HG03521 (cell line): Measurements from ENCODE around the gene CATSPER3.

Experiments used
- ATAC-seq: cut with Tn5 transposase; IDR thresholded peaks from one replicate; pipeline ENCODE4 v1.9.1; 2021; ENCODE audit warnings: mild to moderate bottlenecking, moderate library complexity; ENCODE audit not compliant: unreplicated experiment

Gene CATSPER3

GRCh38 chr5:134967607-134968006 lies at the start of gene CATSPER3:
TSS of gene CATSPER3 (plus strand) at chr5:134967907. CDS start at chr5:134967992, 85 bp downstream.
- ATAC-seq = no peak

- no peak for ATAC-seq
Measured at GRCh38 chr5:134918861-134919260, 48.8 kb upstream of the CATSPER3 start.

DNA sequence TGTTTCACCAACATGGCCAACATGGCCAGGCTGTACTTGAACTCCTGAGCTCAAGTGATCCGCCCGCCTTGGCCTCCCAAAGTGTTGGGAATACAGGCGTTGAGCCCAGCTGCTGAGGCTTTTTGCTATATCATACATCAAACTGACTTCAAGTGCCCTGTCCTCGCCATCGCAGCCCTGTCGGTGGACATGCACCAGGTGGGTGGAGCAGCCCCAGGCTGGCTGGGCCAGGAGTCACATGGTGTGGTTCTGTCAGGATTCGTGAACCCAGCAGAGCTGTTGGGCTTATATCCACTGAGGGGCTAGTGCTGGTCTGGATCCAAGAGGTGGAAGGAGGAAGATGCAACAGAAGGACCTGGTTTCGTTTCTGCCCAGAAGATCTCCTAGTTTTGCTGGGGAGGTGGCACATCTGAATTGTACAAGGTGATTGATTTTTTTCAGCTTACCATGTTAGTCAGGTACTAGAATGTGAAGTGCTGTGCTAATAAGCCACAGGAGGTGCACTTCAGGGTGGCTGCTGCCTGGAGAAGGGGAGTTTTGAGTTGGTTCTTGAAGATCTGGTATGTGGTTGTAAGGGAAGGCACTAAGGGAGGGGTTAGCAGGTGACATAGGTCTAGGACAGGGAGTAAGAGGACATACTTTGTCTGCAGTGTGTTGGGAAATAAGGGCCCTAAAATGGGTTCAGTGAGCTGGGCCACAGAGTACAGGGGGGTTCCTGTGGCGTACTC lies 46.7 kb upstream of the CATSPER3 start:
- ATAC-seq = no peak

DNA sequence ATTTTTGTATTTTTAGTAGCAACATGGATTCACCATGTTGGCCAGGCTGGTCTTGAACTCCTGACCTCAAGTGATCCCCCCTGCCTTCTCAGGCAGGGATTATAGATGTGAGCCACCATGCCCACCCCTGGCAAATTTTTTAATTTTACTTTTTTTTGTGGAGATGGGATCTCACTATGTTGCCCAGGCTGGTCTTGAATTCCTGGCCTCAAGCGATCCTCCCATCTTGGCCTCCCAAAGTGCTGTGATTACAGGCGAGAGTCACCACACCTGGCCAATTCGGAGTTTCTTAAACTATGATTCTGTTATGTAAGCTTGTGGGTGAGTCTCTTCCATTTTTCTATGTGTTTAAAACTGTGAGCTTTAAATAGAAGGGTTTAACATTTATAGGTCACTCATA lies 35.2 kb upstream of the CATSPER3 start:
- no peak for ATAC-seq

- no peak for ATAC-seq
Measured at GRCh38 chr5:134934202-134934601, 33.5 kb upstream of the CATSPER3 start.

DNA sequence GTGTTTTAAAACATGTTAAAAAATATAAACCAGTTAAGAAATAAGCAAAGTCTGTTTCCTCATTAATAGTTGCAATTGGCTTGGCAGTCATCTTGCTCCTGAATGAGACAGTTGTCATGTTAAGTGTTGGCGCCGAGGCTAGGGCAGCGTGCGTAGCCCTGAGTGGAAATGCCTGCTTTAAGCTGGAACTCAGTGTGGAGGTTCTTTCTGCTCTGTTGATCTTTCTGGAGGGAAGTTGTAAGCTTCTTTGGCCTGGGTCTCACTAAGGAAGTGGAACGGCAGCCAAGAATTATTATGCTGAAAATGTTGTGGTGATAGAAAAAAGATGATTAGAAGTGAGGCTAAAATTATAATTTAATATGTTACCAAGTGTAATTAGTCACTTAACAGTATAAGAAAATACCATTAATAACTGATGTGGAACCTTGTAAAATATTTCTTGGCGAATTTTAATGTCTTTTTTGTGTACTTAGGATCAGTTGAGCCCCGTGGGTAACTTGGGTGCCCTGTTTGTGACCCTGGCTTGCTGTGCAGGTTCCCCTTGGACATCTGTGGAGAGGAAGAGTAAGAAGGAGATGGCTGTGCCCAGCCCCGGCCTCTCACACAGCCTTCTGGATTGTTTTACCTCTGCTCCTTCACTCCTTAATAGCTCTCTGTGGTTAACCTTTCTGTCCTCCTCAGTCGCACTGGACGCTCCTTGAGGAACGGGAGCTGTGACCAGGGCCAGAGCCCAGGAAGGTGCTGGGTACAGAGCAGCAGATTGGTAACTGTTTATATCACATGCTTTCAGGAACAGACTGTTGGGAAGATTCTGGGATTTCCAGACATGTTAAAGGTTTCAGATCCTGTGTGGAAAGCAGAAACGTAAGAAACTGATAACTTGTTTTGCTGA lies 31.8 kb upstream of the CATSPER3 start:
- no peak for ATAC-seq

GRCh38 chr5:134937526-134937925 lies 30.2 kb upstream of the CATSPER3 start:
- ATAC-seq = no peak

GRCh38 chr5:134938030-134938429 lies 29.7 kb upstream of the CATSPER3 start:
- ATAC-seq = no peak

DNA sequence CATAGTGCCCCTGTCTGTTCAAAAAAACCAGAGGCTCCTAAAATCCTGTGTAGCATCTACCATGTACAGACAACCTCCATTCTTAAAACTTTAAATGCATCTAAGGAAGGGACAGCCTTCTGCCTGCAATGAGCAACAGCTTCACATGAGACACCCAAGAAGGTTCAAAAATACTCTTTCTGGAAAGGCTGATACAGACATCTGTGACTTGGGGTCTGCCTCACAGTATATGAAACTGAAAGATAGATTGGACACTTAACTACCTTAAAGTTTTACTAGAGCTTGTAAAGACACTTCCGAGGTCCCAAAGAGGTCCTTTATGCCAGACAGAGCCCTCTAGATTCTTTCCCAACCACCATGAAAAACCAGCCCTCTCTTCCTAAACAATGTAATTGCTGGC lies 28.2 kb upstream of the CATSPER3 start:
- ATAC-seq = no peak

GRCh38 chr5:134943547-134943946 lies 24.2 kb upstream of the CATSPER3 start:
- no peak for ATAC-seq

DNA sequence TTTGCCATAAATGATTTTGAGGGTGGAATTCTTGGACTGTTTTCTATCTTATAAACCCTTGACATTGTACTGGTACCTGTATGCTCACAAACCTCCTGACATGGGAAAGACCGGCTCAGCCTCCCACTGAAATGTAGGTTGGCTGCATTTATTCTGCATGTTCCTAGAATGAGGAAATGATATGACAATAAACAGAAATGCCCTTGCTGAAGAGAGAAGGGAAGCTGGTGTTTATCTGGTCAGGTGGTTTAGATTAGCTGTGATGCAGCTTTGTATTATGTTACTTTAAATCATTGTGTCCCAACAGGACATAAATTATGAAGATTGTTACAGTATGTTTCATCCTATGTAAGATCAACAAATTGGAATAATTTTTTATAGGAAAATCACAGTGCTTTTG lies 23.1 kb upstream of the CATSPER3 start:
- ATAC-seq = no peak

DNA sequence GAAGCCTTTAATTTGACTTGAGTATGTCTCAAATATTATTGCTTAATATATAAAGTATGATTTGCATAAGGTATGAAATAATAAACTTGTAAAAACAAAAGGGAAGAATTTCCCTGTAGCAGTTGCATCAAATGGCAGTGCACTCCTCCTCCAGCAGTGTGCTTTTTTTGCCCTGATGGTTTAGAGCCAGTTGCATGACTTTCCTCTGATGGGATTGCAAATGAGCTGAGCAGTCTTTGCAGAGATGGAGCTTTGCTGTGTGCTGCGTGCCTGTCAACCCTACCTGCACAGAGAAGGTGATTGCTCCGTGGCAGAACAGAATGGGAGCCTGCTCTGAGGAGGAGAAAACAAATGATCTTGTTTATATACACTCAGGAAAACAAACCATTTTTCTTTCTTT lies 22.7 kb upstream of the CATSPER3 start:
- ATAC-seq = no peak

GRCh38 chr5:134948911-134949310 lies 18.8 kb upstream of the CATSPER3 start:
- no peak for ATAC-seq

DNA sequence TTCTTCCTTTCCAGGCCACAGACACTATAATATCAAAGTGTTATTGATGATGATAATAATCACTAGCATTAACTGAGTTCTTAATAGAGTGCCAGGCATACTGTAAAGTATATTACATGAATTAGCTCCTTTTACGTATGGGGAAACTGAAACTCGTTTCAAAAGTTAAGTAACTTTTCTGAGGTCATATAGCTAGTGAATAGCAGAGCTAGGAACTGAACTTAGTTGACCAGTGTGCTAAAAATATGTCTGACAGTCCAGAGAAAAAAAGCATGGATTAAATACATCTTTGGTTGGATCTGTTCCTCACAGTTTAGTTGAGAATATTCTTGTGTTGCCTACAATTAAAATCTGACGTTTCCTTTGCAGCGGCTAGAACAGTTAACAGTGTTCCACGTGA lies 18.4 kb upstream of the CATSPER3 start:
- no peak for ATAC-seq

DNA sequence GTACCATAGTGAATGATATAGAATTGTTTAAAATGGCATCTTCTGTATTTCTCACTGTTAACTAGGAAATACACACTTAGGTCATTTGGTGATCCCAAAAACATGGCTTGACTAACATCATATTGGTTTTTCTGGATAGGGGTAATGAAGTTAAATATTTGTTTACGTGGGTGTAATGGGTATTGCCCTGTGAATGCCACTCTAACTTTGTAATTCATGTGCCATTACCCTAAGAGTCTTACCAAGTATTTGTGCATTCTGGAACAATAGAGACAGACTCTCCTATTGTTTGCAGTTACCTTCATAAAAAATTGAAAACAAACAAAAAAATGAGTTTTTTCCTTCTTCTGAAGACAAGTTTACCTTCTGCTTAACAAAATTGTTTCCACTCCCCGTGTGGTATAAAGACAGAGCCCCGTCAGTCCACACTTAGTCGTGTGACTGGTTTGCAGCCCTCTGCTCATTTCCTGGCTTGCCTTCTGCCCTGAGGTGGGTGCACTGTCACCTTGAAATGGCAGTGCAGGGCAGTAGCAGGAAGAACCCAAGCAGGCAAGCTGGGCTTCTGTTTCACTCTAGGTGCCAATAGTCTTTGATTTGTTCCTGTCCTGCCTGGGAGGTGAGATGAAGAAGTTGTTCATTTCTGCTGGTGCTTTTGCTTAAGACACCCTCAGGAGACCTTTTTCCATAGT lies 9.6 kb upstream of the CATSPER3 start:
- no peak for ATAC-seq

GRCh38 chr5:134958755-134959154 lies 9.0 kb upstream of the CATSPER3 start:
- ATAC-seq = no peak

DNA sequence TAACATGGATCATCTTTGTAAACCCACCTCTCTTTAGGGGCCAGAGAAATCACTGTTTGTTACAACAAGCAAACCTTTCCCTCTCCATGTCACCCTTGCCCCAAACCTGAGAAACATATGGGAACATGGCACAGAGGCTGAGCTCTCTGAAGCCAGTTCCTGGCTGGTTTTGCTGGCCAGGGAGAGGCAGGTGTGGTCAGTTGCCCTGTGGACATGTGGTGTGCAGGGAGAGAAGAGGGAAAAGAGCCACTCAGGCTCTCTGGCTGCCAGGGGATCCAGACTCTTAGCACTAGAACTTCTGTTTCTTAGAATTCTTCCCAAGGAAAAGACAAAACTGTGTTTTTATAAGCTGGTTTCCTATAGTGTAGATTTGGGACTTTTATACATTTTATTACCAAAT lies 4.6 kb upstream of the CATSPER3 start:
- no peak for ATAC-seq

DNA sequence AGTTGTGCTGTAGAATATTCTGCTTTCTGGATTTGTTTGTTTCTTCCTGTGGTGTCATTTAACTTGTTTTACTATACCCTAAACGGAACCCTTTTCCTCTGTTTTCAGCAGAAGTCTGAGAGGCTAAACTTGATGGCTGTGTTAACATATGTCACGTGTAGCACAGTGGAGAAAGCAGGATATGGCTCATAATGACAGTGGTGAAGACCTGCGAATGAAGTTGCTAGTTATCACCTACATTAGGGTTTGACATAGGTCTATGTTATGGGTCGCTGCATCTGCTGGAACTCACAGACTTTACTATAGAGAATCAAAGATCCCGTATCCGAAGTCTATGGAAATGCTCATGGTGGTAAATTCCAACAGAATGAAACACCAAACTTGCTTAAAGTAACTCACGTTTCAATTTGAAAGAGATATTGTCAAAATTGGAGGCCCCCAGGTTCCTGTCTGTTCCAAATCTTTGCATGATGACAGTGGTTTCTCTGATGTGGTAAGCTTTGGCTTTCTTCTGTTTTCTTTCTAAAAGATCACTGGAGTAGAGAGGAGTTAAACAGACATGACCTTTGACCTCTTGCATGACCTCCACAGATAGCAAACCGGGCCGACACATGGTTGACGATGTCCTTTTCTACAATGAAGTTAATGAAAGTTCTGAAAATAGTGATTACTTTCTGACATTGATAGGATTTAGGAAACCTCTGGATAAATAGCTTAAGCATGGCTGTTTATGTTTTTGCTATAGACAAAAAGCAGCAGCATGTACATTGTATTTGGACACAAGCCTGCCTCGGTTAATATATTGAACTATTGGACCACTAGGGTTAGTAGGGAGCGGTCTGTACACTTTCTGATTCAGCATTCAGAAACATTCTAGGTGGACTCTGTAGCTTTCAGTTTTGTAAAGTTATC lies 3.1 kb upstream of the CATSPER3 start:
- ATAC-seq = no peak

DNA sequence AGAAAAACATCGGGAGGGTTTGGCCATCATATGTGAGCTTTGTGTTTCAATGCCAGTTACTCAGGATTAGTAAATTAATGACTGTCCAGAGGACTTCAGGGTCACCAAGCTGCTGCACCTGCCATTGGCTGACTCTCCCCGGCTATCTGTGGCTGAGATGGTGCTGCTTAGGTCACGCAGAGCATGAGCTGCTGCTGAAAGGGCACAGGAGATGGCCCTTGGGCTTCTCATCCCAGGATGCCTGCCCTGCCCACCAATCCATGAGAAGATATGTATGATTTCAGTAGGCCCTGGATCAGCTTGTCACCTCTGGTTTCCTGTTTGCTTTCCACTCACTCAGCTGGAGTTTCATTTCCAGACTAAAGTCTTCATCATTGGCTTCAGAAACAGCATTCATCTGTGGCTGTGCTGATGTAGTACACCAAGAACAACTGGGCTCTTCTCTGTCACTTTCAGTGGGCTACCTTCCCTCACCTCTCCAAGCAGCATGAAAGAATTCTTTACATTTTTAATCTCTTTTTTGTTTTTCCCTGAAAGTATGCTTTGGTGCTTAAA lies 2.4 kb upstream of the CATSPER3 start:
- no peak for ATAC-seq

GRCh38 chr5:134968055-134968454 lies 348 bp downstream of the CATSPER3 start:
- no peak for ATAC-seq
